Mesodermal cell (in vitro differentiated cells): ENCODE results near the gene HUWE1.

Source experiments
- H3K27ac ChIP-seq: 2 replicates; pipeline ENCODE4 v1.7.0; 2013; ENCODE audit warnings: mild to moderate bottlenecking, low read depth, low read length, moderate library complexity; ENCODE audit not compliant: severe bottlenecking
- H3K36me3 ChIP-seq: 2 replicates; pipeline ENCODE4 v1.7.1; 2013; ENCODE audit warnings: mild to moderate bottlenecking, low read length, moderate library complexity; ENCODE audit not compliant: control insufficient read depth, insufficient read depth
- H3K4me1 ChIP-seq: one replicate; pipeline ENCODE4 v1.7.1; 2013; ENCODE audit warnings: mild to moderate bottlenecking, low read length; ENCODE audit not compliant: insufficient read depth, control insufficient read depth, poor library complexity, severe bottlenecking
- H3K4me3 ChIP-seq: 2 replicates; pipeline ENCODE4 v1.7.0; 2013; ENCODE audit warnings: low read length, control low read depth, mild to moderate bottlenecking; ENCODE audit not compliant: insufficient read depth, poor library complexity, severe bottlenecking; ENCODE audit errors: extremely low read depth
- H3K9me3 ChIP-seq: 2 replicates; pipeline ENCODE4 v1.7.1; 2013; ENCODE audit warnings: mild to moderate bottlenecking, low read length, moderate library complexity; ENCODE audit not compliant: control insufficient read depth
- WGBS, 2 experiments: methylation state at CpG; one replicate each; pipeline ENCODE4 v1.1.5; 2013; ENCODE audit warnings: missing lambda C conversion rate in 2 of 2; ENCODE audit not compliant: insufficient coverage in 2 of 2; 5-methylcytosine and 5-hydroxymethylcytosine counted together

Gene HUWE1

GRCh38 chrX:53580742-53581504, 105.6 kb downstream of the HUWE1 start:
- Histone ChIP-seq H3K4me3 (no peak overlapping the region), H3K36me3 (peaks cover 69% of the 10 kb centered on the region), H3K9me3 (no peaks in the 10 kb centered on the region), H3K4me1 (no peaks in the 10 kb centered on the region), H3K27ac (no peak overlapping the region)
- 98% methylated on average over 9 of the region's 12 CpGs; no CpG with 5 or more reads in 1 of the 2 experiments for WGBS, 2 experiments

- Histone ChIP-seq H3K4me1 (no peaks in the 10 kb centered on the region), H3K36me3 (peaks cover 83% of the 10 kb centered on the region), H3K4me3 (no peak overlapping the region), H3K27ac (no peak overlapping the region), H3K9me3 (no peaks in the 10 kb centered on the region)
Measured at GRCh38 chrX:53571494-53571893, 115.0 kb downstream of the HUWE1 start.

- Histone ChIP-seq H3K27ac (no peak overlapping the region), H3K36me3 (peaks cover 88% of the 10 kb centered on the region), H3K9me3 (no peaks in the 10 kb centered on the region), H3K4me3 (no peak overlapping the region), H3K4me1 (no peaks in the 10 kb centered on the region)
- 100% methylated on average over 2 of the region's 4 CpGs; no CpG with 5 or more reads in 1 of the 2 experiments for WGBS, 2 experiments
Measured at GRCh38 chrX:53563324-53563723, 123.2 kb downstream of the HUWE1 start.

GRCh38 chrX:53561912-53562311, 124.6 kb downstream of the HUWE1 start:
- H3K9me3 ChIP-seq = no peaks in the 10 kb centered on the region
- WGBS, 2 experiments = 100% methylated on average over 1 of the region's 3 CpGs; no CpG with 5 or more reads in 1 of the 2 experiments
- no peaks in the 10 kb centered on the region for H3K4me1 ChIP-seq
- peaks cover 92% of the 10 kb centered on the region for H3K36me3 ChIP-seq
- no peak overlapping the region for H3K27ac ChIP-seq
- H3K4me3 ChIP-seq = no peak overlapping the region

- 89 to 100% methylated on average over 1 of the region's 6 CpGs for WGBS, 2 experiments
- Histone ChIP-seq H3K4me3 (no peak overlapping the region), H3K36me3 (peaks cover 90% of the 10 kb centered on the region), H3K9me3 (no peaks in the 10 kb centered on the region), H3K4me1 (no peaks in the 10 kb centered on the region), H3K27ac (no peak overlapping the region)
Measured at GRCh38 chrX:53558646-53559045, 127.9 kb downstream of the HUWE1 start.

- WGBS, 2 experiments = no CpG with 5 or more reads among the region's 3 CpGs
- no peak overlapping the region for H3K4me3 ChIP-seq
- no peaks in the 10 kb centered on the region for H3K4me1 ChIP-seq
- peaks cover 84% of the 10 kb centered on the region for H3K36me3 ChIP-seq
- no peaks in the 10 kb centered on the region for H3K9me3 ChIP-seq
- H3K27ac ChIP-seq = no peak overlapping the region
Measured at GRCh38 chrX:53556868-53557267, 129.7 kb downstream of the HUWE1 start.

- Histone ChIP-seq H3K9me3 (no peaks in the 10 kb centered on the region), H3K4me3 (no peak overlapping the region), H3K36me3 (peaks cover 85% of the 10 kb centered on the region), H3K27ac (no peak overlapping the region), H3K4me1 (no peaks in the 10 kb centered on the region)
- 98% methylated on average over 10 of the region's 18 CpGs; no CpG with 5 or more reads in 1 of the 2 experiments for WGBS, 2 experiments
Measured at GRCh38 chrX:53550756-53551463, 135.6 kb downstream of the HUWE1 start.

- peaks cover under 1% of the 10 kb centered on the region for H3K4me1 ChIP-seq
- no peak overlapping the region for H3K27ac ChIP-seq
- no peak overlapping the region for H3K4me3 ChIP-seq
- 93 to 97% methylated on average over 3 of the region's 12 CpGs for WGBS, 2 experiments
- peaks cover 97% of the 10 kb centered on the region for H3K36me3 ChIP-seq
- no peaks in the 10 kb centered on the region for H3K9me3 ChIP-seq
Measured at GRCh38 chrX:53547668-53548067, 138.9 kb downstream of the HUWE1 start.

- Histone ChIP-seq H3K27ac (no peak overlapping the region), H3K4me3 (no peak overlapping the region), H3K36me3 (peaks cover 97% of the 10 kb centered on the region), H3K9me3 (no peaks in the 10 kb centered on the region), H3K4me1 (peaks cover 3% of the 10 kb centered on the region)
- WGBS, 2 experiments = 100% methylated on average over 4 of the region's 9 CpGs; no CpG with 5 or more reads in 1 of the 2 experiments
Measured at GRCh38 chrX:53544936-53545335, 141.6 kb downstream of the HUWE1 start.

GRCh38 chrX:53538781-53539180, 147.7 kb downstream of the HUWE1 start:
- peaks cover 3% of the 10 kb centered on the region for H3K4me1 ChIP-seq
- peaks cover 100% of the 10 kb centered on the region for H3K36me3 ChIP-seq
- H3K4me3 ChIP-seq = no peak overlapping the region
- H3K27ac ChIP-seq = no peak overlapping the region
- no peaks in the 10 kb centered on the region for H3K9me3 ChIP-seq
- 100% methylated on average over 1 of the region's 8 CpGs; no CpG with 5 or more reads in 1 of the 2 experiments for WGBS, 2 experiments
